ENCODE measurements around the gene C9orf50.

GRCh38 chr9:129640871-129641749 is 20.2 kb upstream of the C9orf50 start:
- TF ChIP-seq CTCF (IDR thresholded peaks at IDR 0.05; ENCODE audit: poor library complexity, severe bottlenecking) (no peak), EP300 (conservative IDR thresholded peaks at IDR 0.05; ENCODE audit: poor library complexity, severe bottlenecking) (no peak), POLR2AphosphoS5 (IDR thresholded peaks at IDR 0.05) (peak; percentile 6), EZH2 (IDR thresholded peaks at IDR 0.05; ENCODE audit: borderline replicate concordance, insufficient read depth, low read length, poor library complexity, severe bottlenecking) (no peak), TAF1 (IDR thresholded peaks at IDR 0.05; ENCODE audit: low read depth) (no peak)

All from neural cell (in vitro differentiated cells).